ENCODE results near the gene WDR13. TPM values are rescaled to one million over a fixed set of nuclear protein-coding genes. Genes with fewer than 3 reads are reported as not detected.
"Not testable (repeated sequence)": the region's sequence is repeated elsewhere in the genome, so short reads cannot be mapped to it uniquely, and the experiment has no call there.

The WDR13 gene
- total RNA-seq = 10 to 100 TPM; 44.8 to 66.9 (median 54.4) TPM
- 10 to 100 TPM; 27.5 to 33.2 TPM for polyA plus RNA-seq
- 54.4 reads per million, percentile 73 among the genes with 10 or more reads in this experiment for total RNA-seq

- peak; percentile 77 to 93 (median 91) for DNase-seq
- ChIA-PET POLR2A (interaction anchor here (0.5 to 1.8 kb wide), 7 partner anchors 19 to 341 kb away, joined by 3 to 12 read pairs (median 4); partner anchors contain the start of genes HDAC6, RBM3 and TBC1D25), CTCF (interaction anchor here (0.6 to 0.7 kb wide), 2 partner anchors 58 to 253 kb away, joined by 3 to 6 read pairs; partner anchors contain the start of gene TBC1D25)
- Mint-ChIP-seq H3K36me3 (peaks cover 0 to 4% (median 0%) of the 10 kb centered on the region in 5 donors), H3K4me1 (peaks cover 4 to 16% (median 11%) of the 10 kb centered on the region in 7 donors), H3K4me3 (peak within 1 kb of the TSS; percentile 81 to 99 (median 96)), H3K9me3 (peaks cover 0 to 7% (median 0%) of the 10 kb centered on the region in 11 donors), H3K27ac (peak within 1 kb of the TSS; percentile 98 to 100 (median 99)), H3K27me3 (peaks cover 0 to 2% (median 0%) of the 10 kb centered on the region in 5 donors)
- ATAC-seq = peak; percentile 93
- peaks cover 0 to 8% of the 10 kb centered on the region in 2 donors for H3K4me1 ChIP-seq (ENCODE audit: control insufficient read depth in 2 of 2, insufficient read depth in 2 of 2, low read length in 2 of 2)
- H3K27ac ChIP-seq (ENCODE audit: low read depth, low read length) = peak within 1 kb of the TSS; percentile 94
- peak within 1 kb of the TSS; percentile 98 for H3K4me3 ChIP-seq (ENCODE audit: low read length)
- H3K27me3 ChIP-seq (ENCODE audit: control insufficient read depth in 2 of 2, insufficient read depth in 2 of 2, low read length in 2 of 2) = no peaks in the 10 kb centered on the region
- intact Hi-C loops (cut with micrococcal nuclease) = loop anchor here (1.0 to 10.0 kb wide), 14 partner anchors 23 to 446 kb away; partner anchors contain the start of genes HDAC6 (in 2 of the 2), RBM3 (in 2 of the 2), TBC1D25 (in 2 of the 2) and TFE3 (in 2 of the 2)
- no peaks in the 10 kb centered on the region for H3K9me3 ChIP-seq (ENCODE audit: control insufficient read depth in 2 of 3, low read length in 3 of 3)
- H3K36me3 ChIP-seq (ENCODE audit: control insufficient read depth in 2 of 3, insufficient read depth in 3 of 3, low read length in 3 of 3) = peaks cover 0 to 21% (median 0%) of the 10 kb centered on the region in 3 experiments
These were observed at the start of gene WDR13 for GRCh38 chrX:48597353-48598264. TSS of gene WDR13 (plus strand) at chrX:48597492. CDS start at chrX:48597997, 505 bp downstream.

GRCh38 chrX:48548871-48549270, 48.4 kb upstream of the WDR13 start:
- CTCF ChIA-PET = no interaction called here
- Mint-ChIP-seq H3K4me1 (peaks cover 0 to 8% (median 3%) of the 10 kb centered on the region in 7 donors), H3K36me3 (peaks cover 0 to 10% (median 0%) of the 10 kb centered on the region in 5 donors), H3K27ac (no peak overlapping the region), H3K27me3 (no peaks in the 10 kb centered on the region), H3K9me3 (no peaks in the 10 kb centered on the region), H3K4me3 (no peak overlapping the region)
- DNase-seq (no peak), ATAC-seq (no peak)
- Histone ChIP-seq H3K27me3 (ENCODE audit: control insufficient read depth in 2 of 2, insufficient read depth in 2 of 2, low read length in 2 of 2) (no peaks in the 10 kb centered on the region), H3K9me3 (ENCODE audit: control insufficient read depth in 2 of 3, low read length in 3 of 3) (no peaks in the 10 kb centered on the region), H3K4me3 (ENCODE audit: low read length) (no peak overlapping the region), H3K4me1 (ENCODE audit: control insufficient read depth in 2 of 2, insufficient read depth in 2 of 2, low read length in 2 of 2) (no peaks in the 10 kb centered on the region), H3K27ac (ENCODE audit: low read depth, low read length) (no peak overlapping the region), H3K36me3 (ENCODE audit: control insufficient read depth in 2 of 3, insufficient read depth in 3 of 3, low read length in 3 of 3) (peaks cover 0 to 14% (median 0%) of the 10 kb centered on the region in 3 experiments)
- intact Hi-C loops (cut with micrococcal nuclease) = no loop called here
- POLR2A ChIA-PET = no interaction called here

- CTCF ChIA-PET; H3K4me1 ChIP-seq (ENCODE audit: control insufficient read depth in 2 of 2, insufficient read depth in 2 of 2, low read length in 2 of 2); DNase-seq; H3K27ac ChIP-seq (ENCODE audit: low read depth, low read length); H3K9me3 ChIP-seq (ENCODE audit: control insufficient read depth in 2 of 3, low read length in 3 of 3); H3K27ac Mint-ChIP-seq; ATAC-seq; intact Hi-C loops (cut with micrococcal nuclease); H3K4me3 ChIP-seq (ENCODE audit: low read length); H3K27me3 ChIP-seq (ENCODE audit: control insufficient read depth in 2 of 2, insufficient read depth in 2 of 2, low read length in 2 of 2); H3K27me3 Mint-ChIP-seq; H3K4me1 Mint-ChIP-seq; H3K4me3 Mint-ChIP-seq; H3K9me3 Mint-ChIP-seq; POLR2A ChIA-PET: not testable (repeated sequence)
- H3K36me3 ChIP-seq (ENCODE audit: control insufficient read depth in 2 of 3, insufficient read depth in 3 of 3, low read length in 3 of 3) = peaks cover 0 to 30% (median 9%) of the 10 kb centered on the region in 3 experiments
- H3K36me3 Mint-ChIP-seq = peaks cover 0 to 22% (median 3%) of the 10 kb centered on the region in 5 donors
These were observed 41.5 kb upstream of the WDR13 start for GRCh38 chrX:48555731-48556325.

- ATAC-seq = no peak
- DNase-seq = no peak
- Mint-ChIP-seq H3K27me3 (no peaks in the 10 kb centered on the region), H3K27ac (peak overlapping the region in 1 of 9 donors; percentile 43), H3K36me3 (peaks cover 0 to 22% (median 3%) of the 10 kb centered on the region in 5 donors), H3K4me3 (no peak overlapping the region), H3K4me1 (peaks cover 0 to 6% (median 0%) of the 10 kb centered on the region in 7 donors), H3K9me3 (no peaks in the 10 kb centered on the region)
- ChIA-PET POLR2A (no interaction called here), CTCF (no interaction called here)
- H3K4me1 ChIP-seq (ENCODE audit: control insufficient read depth in 2 of 2, insufficient read depth in 2 of 2, low read length in 2 of 2) = no peaks in the 10 kb centered on the region
- H3K27ac ChIP-seq (ENCODE audit: low read depth, low read length) = no peak overlapping the region
- no peak overlapping the region for H3K4me3 ChIP-seq (ENCODE audit: low read length)
- no peaks in the 10 kb centered on the region for H3K27me3 ChIP-seq (ENCODE audit: control insufficient read depth in 2 of 2, insufficient read depth in 2 of 2, low read length in 2 of 2)
- H3K9me3 ChIP-seq (ENCODE audit: control insufficient read depth in 2 of 3, low read length in 3 of 3) = no peaks in the 10 kb centered on the region
- intact Hi-C loops (cut with micrococcal nuclease) = no loop called here
- peaks cover 0 to 39% (median 9%) of the 10 kb centered on the region in 3 experiments for H3K36me3 ChIP-seq (ENCODE audit: control insufficient read depth in 2 of 3, insufficient read depth in 3 of 3, low read length in 3 of 3)
These were observed 39.0 kb upstream of the WDR13 start for GRCh38 chrX:48558271-48558670.

GRCh38 chrX:48559636-48560035, 37.7 kb upstream of the WDR13 start:
- no peak overlapping the region for H3K27ac ChIP-seq (ENCODE audit: low read depth, low read length)
- Mint-ChIP-seq H3K27ac (no peak overlapping the region), H3K4me3 (no peak overlapping the region), H3K4me1 (peaks cover 0 to 4% (median 0%) of the 10 kb centered on the region in 7 donors), H3K27me3 (no peaks in the 10 kb centered on the region), H3K36me3 (peaks cover 0 to 19% (median 1%) of the 10 kb centered on the region in 5 donors), H3K9me3 (no peaks in the 10 kb centered on the region)
- H3K4me1 ChIP-seq (ENCODE audit: control insufficient read depth in 2 of 2, insufficient read depth in 2 of 2, low read length in 2 of 2) = no peaks in the 10 kb centered on the region
- no peak overlapping the region for H3K4me3 ChIP-seq (ENCODE audit: low read length)
- ATAC-seq (no peak), DNase-seq (no peak)
- no peaks in the 10 kb centered on the region for H3K27me3 ChIP-seq (ENCODE audit: control insufficient read depth in 2 of 2, insufficient read depth in 2 of 2, low read length in 2 of 2)
- intact Hi-C loops (cut with micrococcal nuclease) = no loop called here
- ChIA-PET POLR2A (no interaction called here), CTCF (no interaction called here)
- peaks cover 0 to 39% (median 6%) of the 10 kb centered on the region in 3 experiments for H3K36me3 ChIP-seq (ENCODE audit: control insufficient read depth in 2 of 3, insufficient read depth in 3 of 3, low read length in 3 of 3)
- H3K9me3 ChIP-seq (ENCODE audit: control insufficient read depth in 2 of 3, low read length in 3 of 3) = no peaks in the 10 kb centered on the region

GRCh38 chrX:48560056-48560455, 37.2 kb upstream of the WDR13 start:
- no peaks in the 10 kb centered on the region for H3K9me3 ChIP-seq (ENCODE audit: control insufficient read depth in 2 of 3, low read length in 3 of 3)
- H3K4me1 ChIP-seq (ENCODE audit: control insufficient read depth in 2 of 2, insufficient read depth in 2 of 2, low read length in 2 of 2) = no peaks in the 10 kb centered on the region
- H3K4me3 ChIP-seq (ENCODE audit: low read length) = no peak overlapping the region
- H3K4me3 Mint-ChIP-seq = no peak overlapping the region
- H3K9me3 Mint-ChIP-seq = no peaks in the 10 kb centered on the region
- POLR2A ChIA-PET = no interaction called here
- no peaks in the 10 kb centered on the region for H3K27me3 Mint-ChIP-seq
- DNase-seq (no peak), ATAC-seq (no peak)
- CTCF ChIA-PET = no interaction called here
- H3K36me3 ChIP-seq (ENCODE audit: control insufficient read depth in 2 of 3, insufficient read depth in 3 of 3, low read length in 3 of 3) = peaks cover 0 to 35% (median 2%) of the 10 kb centered on the region in 3 experiments
- no peaks in the 10 kb centered on the region for H3K27me3 ChIP-seq (ENCODE audit: control insufficient read depth in 2 of 2, insufficient read depth in 2 of 2, low read length in 2 of 2)
- intact Hi-C loops (cut with micrococcal nuclease) = no loop called here
- H3K4me1 Mint-ChIP-seq = no peaks in the 10 kb centered on the region
- no peak overlapping the region for H3K27ac Mint-ChIP-seq
- no peak overlapping the region for H3K27ac ChIP-seq (ENCODE audit: low read depth, low read length)
- peaks cover 0 to 16% (median 0%) of the 10 kb centered on the region in 5 donors for H3K36me3 Mint-ChIP-seq

Measured in naive thymus-derived CD4-positive, alpha-beta T cell (primary cell).